Measurements from ENCODE around the gene LZTR1.

The LZTR1 gene

DNA sequence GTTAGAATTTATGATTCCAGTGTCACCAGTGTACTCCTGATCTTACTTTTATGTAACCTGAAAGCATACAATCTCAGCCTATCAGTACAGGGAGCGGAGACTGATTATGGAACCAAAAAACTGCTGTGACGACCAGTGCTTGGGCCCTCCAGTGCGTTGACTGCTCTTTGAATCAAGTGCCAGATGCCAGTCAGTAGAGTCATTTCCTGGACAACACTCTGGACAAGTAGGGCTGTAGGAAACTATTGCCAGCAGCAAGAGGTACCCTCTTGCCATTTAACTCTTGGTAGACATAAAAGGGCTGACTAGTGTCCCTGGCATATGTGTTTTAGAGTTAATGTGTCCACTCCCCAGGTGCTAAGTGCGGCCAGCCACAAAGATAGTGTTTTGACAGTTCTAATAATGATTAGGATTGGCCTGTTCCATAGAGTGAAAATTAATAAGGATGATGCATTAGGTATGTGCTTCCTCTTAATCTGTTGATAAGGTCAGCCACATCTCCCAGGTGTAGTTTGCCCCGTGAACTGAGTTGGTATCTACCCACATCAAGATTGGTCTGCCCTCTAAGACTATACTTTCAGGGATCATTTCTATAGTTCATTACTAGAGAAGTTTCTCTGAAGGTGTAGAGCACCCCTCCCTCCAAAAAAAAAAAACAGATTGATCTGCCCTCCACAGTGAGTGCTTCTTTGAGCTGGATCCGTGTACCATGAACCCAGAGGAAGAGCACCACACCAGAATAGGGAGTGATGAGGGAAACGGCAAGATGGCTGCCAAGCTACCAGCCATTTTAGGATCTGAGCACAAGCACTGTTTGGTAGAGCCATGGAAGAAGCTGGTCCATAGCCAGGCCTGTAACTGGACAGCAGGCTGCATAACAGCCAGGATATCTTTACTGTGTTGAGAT lies 35.8 kb upstream of the LZTR1 start:
- TF ChIP-seq, protein P1, sequence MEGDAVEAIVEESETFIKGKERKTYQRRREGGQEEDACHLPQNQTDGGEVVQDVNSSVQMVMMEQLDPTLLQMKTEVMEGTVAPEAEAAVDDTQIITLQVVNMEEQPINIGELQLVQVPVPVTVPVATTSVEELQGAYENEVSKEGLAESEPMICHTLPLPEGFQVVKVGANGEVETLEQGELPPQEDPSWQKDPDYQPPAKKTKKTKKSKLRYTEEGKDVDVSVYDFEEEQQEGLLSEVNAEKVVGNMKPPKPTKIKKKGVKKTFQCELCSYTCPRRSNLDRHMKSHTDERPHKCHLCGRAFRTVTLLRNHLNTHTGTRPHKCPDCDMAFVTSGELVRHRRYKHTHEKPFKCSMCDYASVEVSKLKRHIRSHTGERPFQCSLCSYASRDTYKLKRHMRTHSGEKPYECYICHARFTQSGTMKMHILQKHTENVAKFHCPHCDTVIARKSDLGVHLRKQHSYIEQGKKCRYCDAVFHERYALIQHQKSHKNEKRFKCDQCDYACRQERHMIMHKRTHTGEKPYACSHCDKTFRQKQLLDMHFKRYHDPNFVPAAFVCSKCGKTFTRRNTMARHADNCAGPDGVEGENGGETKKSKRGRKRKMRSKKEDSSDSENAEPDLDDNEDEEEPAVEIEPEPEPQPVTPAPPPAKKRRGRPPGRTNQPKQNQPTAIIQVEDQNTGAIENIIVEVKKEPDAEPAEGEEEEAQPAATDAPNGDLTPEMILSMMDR (IDR thresholded peaks at IDR 0.05; ENCODE audit: low read depth, low read length, missing control alignments), result no peak
- in situ Hi-C loops (cut with HindIII; ENCODE audit: low sequenced_read_pairs), result no loop called here
- no peak for DNase-seq (ENCODE audit: low read depth)
- no peak overlapping the region for H3K4me3 ChIP-seq (ENCODE audit: low read depth, low read length)

DNA sequence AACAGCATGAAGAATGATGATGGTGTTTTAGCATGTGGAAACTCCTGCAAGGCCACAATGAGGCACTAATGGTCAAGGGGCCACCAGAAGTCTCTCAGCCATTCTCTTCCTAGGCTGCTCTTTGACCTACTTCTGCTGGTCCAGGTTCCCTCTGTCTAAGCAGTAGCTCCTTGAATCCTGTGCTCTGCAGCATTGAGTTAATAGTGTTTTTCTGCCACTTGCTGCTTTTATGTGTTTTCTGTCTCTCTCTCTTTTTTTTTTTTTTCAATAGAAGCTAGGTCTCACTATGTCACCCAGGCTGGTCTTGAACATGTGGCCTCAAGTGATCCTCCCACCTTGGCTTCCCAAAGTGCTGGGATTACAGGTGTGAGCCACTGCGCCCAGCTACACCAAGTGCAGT lies 35.1 kb upstream of the LZTR1 start:
- DNase-seq (ENCODE audit: low read depth), result no peak
- no peak overlapping the region for H3K4me3 ChIP-seq (ENCODE audit: low read depth, low read length)
- in situ Hi-C loops (cut with HindIII; ENCODE audit: low sequenced_read_pairs), result no loop called here
- TF ChIP-seq, protein P1 (IDR thresholded peaks at IDR 0.05; ENCODE audit: low read depth, low read length, missing control alignments), result no peak

DNA sequence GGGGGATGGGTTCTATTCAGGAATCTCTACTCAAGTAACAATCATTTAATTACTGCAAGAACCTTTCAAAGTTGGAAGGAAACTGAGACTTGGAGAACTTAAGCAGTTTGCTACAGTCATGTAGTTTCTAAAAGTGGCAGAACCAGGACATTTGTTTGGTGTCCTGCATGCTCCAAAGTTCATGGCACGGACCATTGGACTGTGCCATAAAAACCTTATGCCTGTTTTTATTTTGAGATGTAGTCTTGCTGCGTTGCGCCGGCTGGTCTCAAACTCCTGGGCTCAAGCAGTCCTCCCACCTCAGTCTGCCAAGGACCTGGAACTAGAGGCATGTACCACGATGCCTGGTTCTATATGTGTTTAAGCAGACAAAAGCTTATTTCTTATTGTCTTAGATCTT lies 33.6 kb upstream of the LZTR1 start:
- TF ChIP-seq, protein P1 (IDR thresholded peaks at IDR 0.05; ENCODE audit: low read depth, low read length, missing control alignments), result no peak

DNA sequence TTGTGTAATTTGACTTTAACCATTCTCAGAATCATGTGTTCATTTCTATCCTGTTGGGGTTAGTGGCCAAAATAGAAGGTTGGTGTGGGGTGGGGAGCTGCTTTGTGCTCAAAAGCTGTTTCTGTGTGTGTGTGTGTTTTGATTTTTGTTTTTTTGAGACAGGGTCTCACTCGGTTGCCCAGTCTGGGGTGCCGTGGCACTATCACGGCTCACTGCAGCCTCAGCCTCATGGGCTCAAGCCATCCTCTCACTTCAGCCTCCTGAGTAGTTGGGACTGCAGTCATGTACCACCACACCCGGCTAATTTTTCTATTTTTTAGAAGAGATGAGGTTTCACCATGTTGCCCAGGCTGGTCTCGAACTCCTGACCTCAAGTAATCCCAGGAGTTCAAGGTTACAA lies 33.1 kb upstream of the LZTR1 start:
- in situ Hi-C loops (cut with HindIII; ENCODE audit: low sequenced_read_pairs), result no loop called here
- TF ChIP-seq, protein P1 (IDR thresholded peaks at IDR 0.05; ENCODE audit: low read depth, low read length, missing control alignments), result no peak
- H3K4me3 ChIP-seq (ENCODE audit: low read depth, low read length), result no peak overlapping the region
- no peak for DNase-seq (ENCODE audit: low read depth)

More for the DNA sequence above, 33.6 kb upstream of the LZTR1 start:
- no peak for DNase-seq (ENCODE audit: low read depth)
- no peak overlapping the region for H3K4me3 ChIP-seq (ENCODE audit: low read depth, low read length)
- in situ Hi-C loops (cut with HindIII; ENCODE audit: low sequenced_read_pairs), result no loop called here

DNA sequence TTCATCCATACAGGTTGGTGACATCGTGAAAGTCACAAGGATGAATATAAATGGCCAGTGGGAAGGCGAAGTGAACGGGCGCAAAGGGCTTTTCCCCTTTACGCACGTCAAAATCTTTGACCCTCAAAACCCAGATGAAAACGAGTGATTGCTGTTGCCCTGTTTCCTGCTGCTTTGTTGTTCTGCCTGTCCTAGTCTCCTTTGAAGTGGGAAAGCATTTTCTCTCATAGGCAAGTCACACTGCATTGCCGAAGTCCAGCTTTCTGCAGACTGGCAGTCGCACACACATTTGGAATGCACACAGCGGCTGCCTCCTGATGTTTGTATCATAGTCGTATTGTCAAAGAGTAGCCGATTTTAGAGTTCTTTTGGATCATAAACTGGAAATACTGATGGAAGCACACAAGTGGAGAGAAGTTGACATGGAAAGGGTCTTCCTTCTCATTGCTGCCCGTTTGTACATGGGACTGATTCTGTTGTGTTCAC lies 32.4 kb upstream of the LZTR1 start:
- DNase-seq (ENCODE audit: low read depth), result no peak
- TF ChIP-seq, protein P1 (IDR thresholded peaks at IDR 0.05; ENCODE audit: low read depth, low read length, missing control alignments), result no peak
- H3K4me3 ChIP-seq (ENCODE audit: low read depth, low read length), result no peak overlapping the region
- in situ Hi-C loops (cut with HindIII; ENCODE audit: low sequenced_read_pairs), result no loop called here

DNA sequence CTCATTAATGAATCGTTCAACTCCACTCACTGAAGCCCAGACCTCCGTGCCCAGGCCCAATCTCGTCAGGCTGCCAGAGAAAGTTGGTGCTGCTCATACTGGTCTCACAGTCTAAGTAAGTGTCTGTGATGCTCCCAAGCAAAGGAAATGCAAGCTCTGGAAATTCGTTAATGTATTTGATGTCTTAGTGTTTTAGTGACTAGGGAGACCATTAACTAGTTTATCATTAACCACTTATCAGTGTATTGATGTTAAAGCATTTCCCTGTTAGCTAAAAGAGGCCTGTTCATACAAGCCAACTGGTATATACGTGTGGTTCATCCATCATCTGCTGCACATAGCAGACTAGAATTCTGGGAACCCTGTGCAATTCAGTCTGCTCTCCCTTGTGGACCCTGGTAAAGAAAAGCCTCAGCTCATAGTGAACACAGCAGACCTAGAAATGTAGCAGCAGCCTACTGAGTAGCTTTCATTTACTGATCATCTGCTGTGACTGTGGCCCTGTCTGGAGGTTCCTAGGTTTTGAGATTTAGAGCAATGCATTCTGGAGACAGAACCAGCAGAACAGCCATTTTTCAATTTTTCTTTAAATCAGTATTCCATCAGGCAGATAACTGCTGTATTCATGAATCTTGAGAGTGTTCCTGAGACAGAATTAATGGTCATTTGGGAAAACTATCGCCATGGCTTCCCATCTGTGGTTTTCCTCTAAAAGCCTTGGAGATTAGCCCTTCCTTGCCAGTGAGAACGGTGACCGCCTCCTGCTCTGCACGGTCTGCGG lies 30.8 kb upstream of the LZTR1 start:
- no peak for DNase-seq (ENCODE audit: low read depth)
- H3K4me3 ChIP-seq (ENCODE audit: low read depth, low read length), result no peak overlapping the region
- in situ Hi-C loops (cut with HindIII; ENCODE audit: low sequenced_read_pairs), result no loop called here
- TF ChIP-seq, protein P1 (IDR thresholded peaks at IDR 0.05; ENCODE audit: low read depth, low read length, missing control alignments), result no peak
